Fibroblast of skin of scalp (primary cell): ENCODE results near the gene EMP2.
"Not testable (repeated sequence)": the region's sequence is repeated elsewhere in the genome, so short reads cannot be mapped to it uniquely, and the experiment has no call there.

ENCODE experiments used
- DNase-seq: peaks from one replicate; pipeline ENCODE4 v3.0.0-alpha.2; 2013

EMP2 gene

GRCh38 chr16:10578474-10579316 is 1.7 kb downstream of the EMP2 start:
- DNase-seq: no peak

- DNase-seq: peak; percentile 71
Observed at GRCh38 chr16:10577305-10578202, 2.8 kb downstream of the EMP2 start.

- no peak for DNase-seq
Observed at GRCh38 chr16:10576390-10577304, 3.8 kb downstream of the EMP2 start.

DNA sequence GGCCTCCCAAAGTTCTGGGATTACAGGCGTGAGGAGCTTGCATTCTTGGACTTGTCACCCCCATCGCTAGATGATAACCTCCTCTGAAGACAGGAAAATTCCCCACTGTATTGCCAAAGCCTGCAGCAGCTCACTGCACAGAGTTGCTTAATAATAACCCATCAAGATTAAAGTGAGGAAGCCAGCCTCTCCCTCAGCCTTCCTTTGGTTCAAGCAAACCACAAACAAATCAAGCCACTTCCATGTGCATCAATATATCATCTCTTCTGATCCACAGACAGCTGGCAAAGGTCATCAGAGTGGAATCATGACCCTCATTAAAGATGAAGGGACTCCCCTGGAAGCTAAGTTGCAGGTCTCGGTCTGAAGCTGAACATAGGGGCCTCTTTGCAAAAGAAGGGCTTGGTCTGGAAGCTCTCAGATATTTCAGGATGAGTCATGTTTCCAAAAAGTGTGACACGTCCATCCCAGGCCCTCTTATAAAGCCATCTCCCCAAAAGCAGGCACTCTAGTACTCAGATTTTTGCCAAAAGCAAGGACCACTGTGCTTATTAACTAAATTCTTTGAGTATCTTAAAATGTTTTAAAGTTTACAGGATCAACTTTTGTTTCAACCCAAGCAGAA is 4.8 kb downstream of the EMP2 start:
- no peak for DNase-seq

- DNase-seq: no peak
Observed at GRCh38 chr16:10572611-10573010, 7.8 kb downstream of the EMP2 start.

DNA sequence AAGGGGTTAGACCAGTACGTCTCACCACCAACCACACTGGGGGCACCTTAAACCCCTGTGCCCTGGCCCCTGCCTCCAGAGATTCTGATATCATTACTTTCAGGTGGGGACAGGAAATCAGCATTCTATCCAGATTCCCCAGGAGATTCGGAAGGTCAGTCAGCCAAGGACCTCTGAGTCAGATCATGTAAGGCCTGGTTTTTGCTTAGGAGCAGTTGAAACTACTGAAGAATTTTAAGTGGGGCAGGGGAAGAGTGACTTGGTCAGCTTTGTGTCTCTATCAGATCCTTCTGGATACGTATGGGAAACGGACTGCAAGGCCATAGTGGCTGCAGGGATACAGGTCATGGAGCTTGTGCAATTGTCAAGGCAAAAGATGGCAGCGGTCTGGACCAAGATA is 9.0 kb downstream of the EMP2 start:
- DNase-seq: no peak

DNA sequence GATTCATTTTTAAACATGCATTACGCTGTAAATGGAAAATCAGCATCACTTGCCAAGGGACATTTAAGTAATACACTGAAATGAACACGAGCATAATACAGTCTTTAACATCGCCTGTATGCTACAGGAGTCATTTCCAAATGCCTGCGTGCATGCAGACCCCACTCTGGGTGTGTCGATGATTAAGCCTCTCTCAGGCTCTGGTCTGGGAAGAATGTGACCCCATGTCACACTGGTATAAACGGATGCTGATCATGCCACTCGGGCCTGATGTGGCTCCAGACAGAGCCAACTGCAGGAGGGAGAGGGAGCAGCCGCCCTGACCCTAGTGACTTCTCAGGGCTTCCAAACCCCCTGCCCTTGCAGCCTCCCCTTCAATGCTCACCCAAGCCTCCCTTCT is 10.8 kb downstream of the EMP2 start:
- no peak for DNase-seq

- DNase-seq: no peak
Observed at GRCh38 chr16:10566613-10567012, 13.8 kb downstream of the EMP2 start.

DNA sequence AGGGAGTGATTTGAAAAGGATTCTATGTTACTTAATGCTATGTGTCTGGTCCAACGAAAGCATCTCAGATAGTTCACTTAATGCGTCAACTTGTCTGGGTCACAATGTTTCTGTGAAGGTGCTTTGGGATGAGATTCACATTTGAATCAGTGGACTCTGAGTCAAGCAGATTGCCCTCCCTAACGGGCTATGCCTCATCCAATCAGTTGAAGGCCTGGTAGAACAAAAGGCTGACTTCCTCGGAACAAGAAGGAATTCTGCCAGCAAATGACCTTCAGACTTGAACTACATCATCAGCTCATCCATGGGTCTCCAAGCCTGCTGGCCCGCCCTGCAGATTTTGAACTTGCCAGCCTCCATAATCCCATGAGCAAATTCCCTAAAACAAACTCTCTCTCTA is 15.2 kb downstream of the EMP2 start:
- no peak for DNase-seq

- no peak for DNase-seq
Observed at GRCh38 chr16:10564591-10564990, 15.8 kb downstream of the EMP2 start.

- DNase-seq: no peak
Observed at GRCh38 chr16:10562361-10562899, 18.0 kb downstream of the EMP2 start.

GRCh38 chr16:10561425-10561824 is 19.0 kb downstream of the EMP2 start:
- DNase-seq: no peak

DNA sequence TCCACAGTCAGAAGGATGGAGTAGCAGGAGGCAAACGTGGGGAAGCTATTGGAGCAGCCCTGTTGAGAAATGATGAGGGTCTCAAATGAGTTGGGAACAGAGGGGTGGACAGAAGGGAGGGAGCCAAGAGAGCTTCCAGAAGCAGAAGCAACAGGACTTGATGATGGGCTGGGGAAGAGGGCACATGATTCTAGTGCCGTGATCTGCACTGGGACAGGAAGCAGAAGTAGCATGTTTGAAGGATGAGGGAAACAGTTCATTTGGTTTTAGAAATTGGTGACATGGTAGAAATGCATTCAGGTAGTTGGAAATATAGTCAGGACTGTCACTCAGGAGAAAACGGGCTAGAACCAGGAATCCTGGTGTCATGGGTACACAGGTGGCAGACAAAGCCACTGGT is 19.4 kb downstream of the EMP2 start:
- no peak for DNase-seq

DNA sequence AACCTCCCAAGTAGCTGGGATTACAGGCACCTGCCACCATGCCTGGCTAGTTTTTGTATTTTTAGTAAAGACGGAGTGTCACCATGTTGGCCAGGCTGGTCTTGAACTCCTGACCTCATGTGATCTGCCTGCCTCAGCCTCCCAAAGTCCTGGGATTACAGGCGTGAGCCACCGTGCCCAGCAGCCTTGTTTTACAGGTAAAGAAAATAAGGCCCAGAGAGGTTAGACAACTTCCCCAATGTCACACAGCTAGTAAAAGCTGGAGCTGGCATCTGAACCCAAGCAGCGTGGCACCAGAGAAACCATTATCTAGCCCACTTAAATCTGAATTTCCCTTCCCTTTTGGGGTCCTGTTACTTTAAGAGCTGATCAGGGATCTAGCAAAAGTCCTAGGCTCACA is 20.6 kb downstream of the EMP2 start:
- not testable (repeated sequence) for DNase-seq

- DNase-seq: peak; percentile 31
Observed at GRCh38 chr16:10558746-10559641, 21.4 kb downstream of the EMP2 start.

GRCh38 chr16:10558305-10558704 is 22.1 kb downstream of the EMP2 start:
- no peak for DNase-seq

DNA sequence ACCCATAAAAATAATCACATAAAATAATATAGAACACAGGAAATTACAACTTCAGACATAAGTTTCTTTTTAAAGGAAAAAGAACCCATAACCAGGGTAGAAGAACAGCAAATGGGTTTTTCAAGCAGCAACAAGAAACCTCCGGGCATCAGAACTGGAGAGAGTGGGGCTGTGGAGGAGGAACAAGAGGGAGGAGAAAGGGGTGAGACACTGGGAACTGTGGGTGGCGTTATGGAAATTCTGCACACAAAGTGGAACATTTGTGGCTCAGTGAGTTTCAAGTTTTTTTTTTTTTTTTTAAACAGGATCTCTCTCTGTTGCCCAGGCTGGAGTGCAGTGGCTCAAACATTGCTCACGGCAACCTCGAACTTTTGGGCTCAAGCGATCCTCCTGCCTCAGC is 22.6 kb downstream of the EMP2 start:
- no peak for DNase-seq

DNA sequence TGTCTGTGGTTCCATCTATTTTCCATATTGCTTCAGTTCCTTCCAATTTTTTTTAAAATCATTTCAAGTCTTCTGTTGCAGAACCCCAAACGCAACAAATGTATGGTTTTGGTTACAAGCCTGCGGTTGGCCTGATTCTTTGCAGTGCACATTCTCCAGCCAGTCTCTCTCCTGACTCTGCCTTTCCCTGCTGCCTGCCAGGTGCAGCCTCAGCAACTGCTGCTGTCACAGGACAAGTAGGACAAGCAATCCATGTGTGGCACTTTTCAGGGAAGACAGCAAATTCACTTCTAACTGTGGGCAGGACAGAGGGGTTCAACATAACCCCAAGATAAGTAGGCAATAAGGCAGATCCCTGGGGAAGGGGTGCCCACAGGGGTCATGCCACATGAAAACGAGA is 24.2 kb downstream of the EMP2 start:
- DNase-seq: no peak

DNA sequence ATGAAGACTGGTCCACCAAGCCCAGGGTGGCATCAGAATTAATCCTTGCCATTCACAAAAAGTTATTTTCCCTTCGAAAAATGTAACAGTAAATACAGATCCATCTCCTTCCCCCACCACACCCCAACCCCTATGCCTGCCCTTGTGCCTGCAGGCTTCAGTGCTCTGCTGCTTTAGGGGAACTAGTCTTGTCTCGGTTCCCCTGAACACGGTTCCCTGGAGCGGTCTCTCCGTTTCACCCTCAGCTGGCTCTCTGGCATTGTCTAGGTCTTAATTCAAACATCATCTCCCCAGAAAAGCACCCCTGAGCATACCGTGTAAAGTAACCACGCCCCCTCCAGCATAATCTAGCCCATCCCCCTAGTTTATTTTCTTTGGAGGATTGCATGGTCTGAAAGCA is 25.8 kb downstream of the EMP2 start:
- DNase-seq: no peak

DNA sequence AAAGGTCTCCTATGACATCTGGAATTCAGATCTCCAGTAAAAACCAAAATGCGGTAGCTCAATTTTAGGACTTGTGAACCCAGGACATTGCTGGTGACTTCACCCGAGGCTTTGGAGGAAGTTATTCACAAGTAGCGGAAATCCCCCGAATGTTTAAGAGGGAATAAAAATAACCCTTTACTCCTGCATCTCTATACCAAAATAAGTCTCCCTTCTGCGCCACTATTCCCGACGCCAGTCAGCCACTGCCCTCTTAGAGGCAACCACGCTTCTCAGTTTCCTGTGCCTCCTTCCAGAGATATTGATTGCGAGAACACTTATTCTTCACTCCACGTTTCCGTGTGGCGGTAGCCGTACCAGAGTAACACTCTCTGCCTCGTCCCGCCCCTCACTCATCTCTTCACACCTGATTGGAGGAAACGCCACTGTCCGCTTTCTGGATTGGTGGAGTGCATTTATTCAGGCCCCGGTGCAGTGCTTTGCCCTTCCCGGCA is 27.4 kb downstream of the EMP2 start:
- no peak for DNase-seq

GRCh38 chr16:10552281-10552680 is 28.1 kb downstream of the EMP2 start:
- no peak for DNase-seq
